ENCODE data around the gene CA10.

The CA10 gene

GRCh38 chr17:51650772-51651171 lies 507.7 kb downstream of the CA10 start:
- Histone ChIP-seq H3K27me3 (ENCODE audit: control insufficient read depth, insufficient read depth, low read length) (no peaks in the 10 kb centered on the region), H3K9me3 (ENCODE audit: control insufficient read depth, low read length) (no peaks in the 10 kb centered on the region), H3K36me3 (ENCODE audit: control insufficient read depth, insufficient read depth, low read length) (no peaks in the 10 kb centered on the region), H3K4me1 (ENCODE audit: control insufficient read depth, insufficient read depth, low read length) (no peaks in the 10 kb centered on the region), H3K9ac (ENCODE audit: low read length) (no peak overlapping the region), H3K4me3 (ENCODE audit: low read length) (no peak overlapping the region)

GRCh38 chr17:51650202-51650601 lies 508.3 kb downstream of the CA10 start:
- H3K9me3 ChIP-seq (ENCODE audit: control insufficient read depth, low read length) = no peaks in the 10 kb centered on the region
- H3K9ac ChIP-seq (ENCODE audit: low read length) = no peak overlapping the region
- no peak overlapping the region for H3K4me3 ChIP-seq (ENCODE audit: low read length)
- no peaks in the 10 kb centered on the region for H3K36me3 ChIP-seq (ENCODE audit: control insufficient read depth, insufficient read depth, low read length)
- H3K4me1 ChIP-seq (ENCODE audit: control insufficient read depth, insufficient read depth, low read length) = no peaks in the 10 kb centered on the region
- H3K27me3 ChIP-seq (ENCODE audit: control insufficient read depth, insufficient read depth, low read length) = no peaks in the 10 kb centered on the region

GRCh38 chr17:51647826-51648225 lies 510.7 kb downstream of the CA10 start:
- no peaks in the 10 kb centered on the region for H3K9me3 ChIP-seq (ENCODE audit: control insufficient read depth, low read length)
- no peaks in the 10 kb centered on the region for H3K4me1 ChIP-seq (ENCODE audit: control insufficient read depth, insufficient read depth, low read length)
- no peak overlapping the region for H3K9ac ChIP-seq (ENCODE audit: low read length)
- H3K36me3 ChIP-seq (ENCODE audit: control insufficient read depth, insufficient read depth, low read length) = no peaks in the 10 kb centered on the region
- no peak overlapping the region for H3K4me3 ChIP-seq (ENCODE audit: low read length)
- H3K27me3 ChIP-seq (ENCODE audit: control insufficient read depth, insufficient read depth, low read length) = no peaks in the 10 kb centered on the region

- H3K27me3 ChIP-seq (ENCODE audit: control insufficient read depth, insufficient read depth, low read length) = no peaks in the 10 kb centered on the region
- no peak overlapping the region for H3K9ac ChIP-seq (ENCODE audit: low read length)
- no peaks in the 10 kb centered on the region for H3K4me1 ChIP-seq (ENCODE audit: control insufficient read depth, insufficient read depth, low read length)
- no peaks in the 10 kb centered on the region for H3K36me3 ChIP-seq (ENCODE audit: control insufficient read depth, insufficient read depth, low read length)
- no peaks in the 10 kb centered on the region for H3K9me3 ChIP-seq (ENCODE audit: control insufficient read depth, low read length)
- no peak overlapping the region for H3K4me3 ChIP-seq (ENCODE audit: low read length)
These were observed 511.4 kb downstream of the CA10 start for GRCh38 chr17:51647067-51647466.

GRCh38 chr17:51646539-51646938 lies 512.0 kb downstream of the CA10 start:
- Histone ChIP-seq H3K4me3 (ENCODE audit: low read length) (no peak overlapping the region), H3K9me3 (ENCODE audit: control insufficient read depth, low read length) (no peaks in the 10 kb centered on the region), H3K36me3 (ENCODE audit: control insufficient read depth, insufficient read depth, low read length) (no peaks in the 10 kb centered on the region), H3K27me3 (ENCODE audit: control insufficient read depth, insufficient read depth, low read length) (no peaks in the 10 kb centered on the region), H3K4me1 (ENCODE audit: control insufficient read depth, insufficient read depth, low read length) (no peaks in the 10 kb centered on the region), H3K9ac (ENCODE audit: low read length) (no peak overlapping the region)

GRCh38 chr17:51645056-51645455 lies 513.5 kb downstream of the CA10 start:
- Histone ChIP-seq H3K27me3 (ENCODE audit: control insufficient read depth, insufficient read depth, low read length) (no peaks in the 10 kb centered on the region), H3K9ac (ENCODE audit: low read length) (no peak overlapping the region), H3K4me1 (ENCODE audit: control insufficient read depth, insufficient read depth, low read length) (no peaks in the 10 kb centered on the region), H3K36me3 (ENCODE audit: control insufficient read depth, insufficient read depth, low read length) (no peaks in the 10 kb centered on the region), H3K4me3 (ENCODE audit: low read length) (no peak overlapping the region), H3K9me3 (ENCODE audit: control insufficient read depth, low read length) (no peaks in the 10 kb centered on the region)

GRCh38 chr17:51643702-51644490 lies 514.6 kb downstream of the CA10 start:
- Histone ChIP-seq H3K36me3 (ENCODE audit: control insufficient read depth, insufficient read depth, low read length) (no peaks in the 10 kb centered on the region), H3K9ac (ENCODE audit: low read length) (no peak overlapping the region), H3K4me3 (ENCODE audit: low read length) (no peak overlapping the region), H3K9me3 (ENCODE audit: control insufficient read depth, low read length) (no peaks in the 10 kb centered on the region), H3K4me1 (ENCODE audit: control insufficient read depth, insufficient read depth, low read length) (no peaks in the 10 kb centered on the region), H3K27me3 (ENCODE audit: control insufficient read depth, insufficient read depth, low read length) (no peaks in the 10 kb centered on the region)

- Histone ChIP-seq H3K9ac (ENCODE audit: low read length) (no peak overlapping the region), H3K4me1 (ENCODE audit: control insufficient read depth, insufficient read depth, low read length) (no peaks in the 10 kb centered on the region), H3K36me3 (ENCODE audit: control insufficient read depth, insufficient read depth, low read length) (no peaks in the 10 kb centered on the region), H3K4me3 (ENCODE audit: low read length) (no peak overlapping the region), H3K27me3 (ENCODE audit: control insufficient read depth, insufficient read depth, low read length) (no peaks in the 10 kb centered on the region), H3K9me3 (ENCODE audit: control insufficient read depth, low read length) (no peaks in the 10 kb centered on the region)
These were observed 516.5 kb downstream of the CA10 start for GRCh38 chr17:51642029-51642428.

GRCh38 chr17:51640108-51640622 lies 518.3 kb downstream of the CA10 start:
- no peaks in the 10 kb centered on the region for H3K36me3 ChIP-seq (ENCODE audit: control insufficient read depth, insufficient read depth, low read length)
- no peaks in the 10 kb centered on the region for H3K9me3 ChIP-seq (ENCODE audit: control insufficient read depth, low read length)
- H3K9ac ChIP-seq (ENCODE audit: low read length) = no peak overlapping the region
- no peaks in the 10 kb centered on the region for H3K27me3 ChIP-seq (ENCODE audit: control insufficient read depth, insufficient read depth, low read length)
- H3K4me3 ChIP-seq (ENCODE audit: low read length) = no peak overlapping the region
- no peaks in the 10 kb centered on the region for H3K4me1 ChIP-seq (ENCODE audit: control insufficient read depth, insufficient read depth, low read length)

- Histone ChIP-seq H3K9ac (ENCODE audit: low read length) (no peak overlapping the region), H3K9me3 (ENCODE audit: control insufficient read depth, low read length) (no peaks in the 10 kb centered on the region), H3K36me3 (ENCODE audit: control insufficient read depth, insufficient read depth, low read length) (no peaks in the 10 kb centered on the region), H3K27me3 (ENCODE audit: control insufficient read depth, insufficient read depth, low read length) (no peaks in the 10 kb centered on the region), H3K4me1 (ENCODE audit: control insufficient read depth, insufficient read depth, low read length) (no peaks in the 10 kb centered on the region), H3K4me3 (ENCODE audit: low read length) (no peak overlapping the region)
These were observed 519.5 kb downstream of the CA10 start for GRCh38 chr17:51638971-51639370.

- Histone ChIP-seq H3K27me3 (ENCODE audit: control insufficient read depth, insufficient read depth, low read length) (no peaks in the 10 kb centered on the region), H3K9ac (ENCODE audit: low read length) (no peak overlapping the region), H3K4me1 (ENCODE audit: control insufficient read depth, insufficient read depth, low read length) (no peaks in the 10 kb centered on the region), H3K9me3 (ENCODE audit: control insufficient read depth, low read length) (no peaks in the 10 kb centered on the region), H3K36me3 (ENCODE audit: control insufficient read depth, insufficient read depth, low read length) (no peaks in the 10 kb centered on the region), H3K4me3 (ENCODE audit: low read length) (no peak overlapping the region)
These were observed 522.2 kb downstream of the CA10 start for GRCh38 chr17:51636291-51636690.

- Histone ChIP-seq H3K9me3 (ENCODE audit: control insufficient read depth, low read length) (no peaks in the 10 kb centered on the region), H3K4me3 (ENCODE audit: low read length) (no peak overlapping the region), H3K9ac (ENCODE audit: low read length) (no peak overlapping the region), H3K36me3 (ENCODE audit: control insufficient read depth, insufficient read depth, low read length) (no peaks in the 10 kb centered on the region), H3K27me3 (ENCODE audit: control insufficient read depth, insufficient read depth, low read length) (no peaks in the 10 kb centered on the region), H3K4me1 (ENCODE audit: control insufficient read depth, insufficient read depth, low read length) (no peaks in the 10 kb centered on the region)
These were observed 528.3 kb downstream of the CA10 start for GRCh38 chr17:51630101-51630671.

All from mucosa of stomach (tissue), 1 donor.